GM21360 (cell line): Measurements from ENCODE around the gene USP6.
"Not testable (repeated sequence)": the region's sequence is repeated elsewhere in the genome, so short reads cannot be mapped to it uniquely, and the experiment has no call there.

ENCODE experiments used
- ATAC-seq: cut with Tn5 transposase; IDR thresholded peaks from one replicate; pipeline ENCODE4 v1.9.1; 2021; ENCODE audit warnings: mild to moderate bottlenecking, moderate library complexity; ENCODE audit not compliant: unreplicated experiment

USP6 gene

GRCh38 chr17:5121186-5121841, 5.5 kb downstream of the USP6 start:
- no peak for ATAC-seq

- not testable (repeated sequence) for ATAC-seq
These were observed 6.2 kb downstream of the USP6 start for GRCh38 chr17:5122056-5122455.

DNA sequence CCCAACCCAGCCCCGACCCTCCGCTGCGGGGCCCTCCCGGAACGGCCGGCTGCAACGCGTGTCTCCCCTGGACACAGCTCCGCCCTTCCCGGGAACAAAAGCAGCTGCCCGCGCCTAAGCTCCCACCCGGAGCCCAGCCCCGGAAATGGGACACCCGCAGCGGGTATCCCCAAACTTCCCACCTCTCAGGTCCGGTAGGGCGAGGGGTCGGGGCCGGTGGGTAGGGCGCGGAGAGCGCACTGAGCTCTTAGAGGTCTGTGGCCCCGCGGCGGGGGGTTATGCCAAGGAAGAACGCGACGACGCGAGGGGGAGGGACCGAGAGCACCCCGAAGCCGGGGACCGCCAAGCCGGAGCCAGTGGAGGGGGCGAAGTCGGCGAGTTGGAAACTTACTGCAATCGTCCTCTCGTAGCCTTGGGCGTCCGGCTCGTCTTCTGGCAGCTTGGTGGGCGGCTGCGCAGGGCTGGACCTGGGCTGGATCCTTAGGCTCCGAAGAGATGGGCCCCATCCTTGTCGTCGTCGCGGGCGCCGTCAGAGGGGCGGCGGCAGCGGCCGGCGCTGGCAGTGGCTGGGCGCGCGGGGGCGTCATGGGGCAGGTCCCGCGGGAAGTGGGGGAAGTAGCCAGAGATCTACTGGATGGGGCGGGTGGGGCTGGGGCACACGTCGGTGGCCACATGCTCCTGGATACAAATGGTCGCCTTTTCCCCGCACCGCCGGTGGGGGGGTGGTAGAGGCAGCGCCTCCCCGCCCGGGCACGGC, 6.9 kb downstream of the USP6 start:
- no peak for ATAC-seq

DNA sequence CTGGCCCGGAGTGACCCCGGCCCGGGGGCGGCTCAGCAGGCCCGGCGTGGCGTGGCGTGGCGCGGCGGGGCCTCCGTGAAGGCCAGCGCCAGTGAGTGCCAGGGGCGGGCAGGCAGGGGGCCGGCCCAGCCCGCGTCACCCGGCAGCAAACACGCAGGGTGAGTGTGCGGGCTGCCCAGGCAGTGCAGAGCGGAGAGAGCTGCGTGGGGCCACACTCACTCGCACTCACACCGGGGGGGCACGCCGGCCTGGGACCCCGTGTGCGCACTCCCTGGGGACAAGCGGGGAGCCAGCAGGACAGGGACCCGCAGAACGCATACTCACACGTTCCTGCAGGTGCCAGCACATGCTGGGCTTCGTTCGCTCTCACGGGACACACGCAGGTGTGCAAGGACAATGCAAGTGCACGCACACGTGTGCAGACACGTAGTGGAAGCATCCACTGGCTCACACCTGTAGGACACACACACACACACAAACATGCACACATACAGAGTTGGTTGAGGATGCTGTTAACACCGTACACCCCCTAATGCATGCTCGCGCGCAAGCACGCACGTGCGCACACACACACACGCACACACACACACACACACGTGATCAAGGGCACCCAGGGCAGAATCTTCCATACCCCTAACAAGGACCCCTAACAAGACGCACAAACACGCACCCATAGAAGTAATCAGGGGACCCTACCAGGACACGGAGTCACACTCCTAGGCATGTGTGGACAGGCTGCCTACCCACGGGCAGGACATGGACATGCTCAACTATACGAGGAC, 7.7 kb downstream of the USP6 start:
- no peak for ATAC-seq

- ATAC-seq = not testable (repeated sequence)
These were observed 8.4 kb downstream of the USP6 start for GRCh38 chr17:5124125-5124760.

DNA sequence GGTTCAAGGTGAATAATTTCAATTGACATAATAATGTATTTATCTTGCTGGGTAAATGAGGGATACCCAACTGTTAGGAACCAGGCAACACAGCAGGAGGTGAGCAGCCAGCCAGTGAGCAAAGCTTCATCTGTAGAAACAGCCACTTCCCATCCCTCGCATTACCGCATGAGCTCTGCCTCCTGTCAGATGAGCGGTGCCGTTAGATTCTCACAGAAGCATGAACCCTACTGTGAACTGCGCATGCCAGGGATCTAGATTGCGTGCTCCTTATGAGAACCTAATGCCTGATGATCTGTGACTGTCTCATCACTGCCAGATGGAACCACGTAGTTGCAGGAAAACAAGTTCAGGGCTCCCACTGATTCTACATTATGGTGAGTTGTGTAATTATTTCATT, 9.1 kb downstream of the USP6 start:
- not testable (repeated sequence) for ATAC-seq

- ATAC-seq = no peak
These were observed 11.1 kb downstream of the USP6 start for GRCh38 chr17:5126719-5127488.

DNA sequence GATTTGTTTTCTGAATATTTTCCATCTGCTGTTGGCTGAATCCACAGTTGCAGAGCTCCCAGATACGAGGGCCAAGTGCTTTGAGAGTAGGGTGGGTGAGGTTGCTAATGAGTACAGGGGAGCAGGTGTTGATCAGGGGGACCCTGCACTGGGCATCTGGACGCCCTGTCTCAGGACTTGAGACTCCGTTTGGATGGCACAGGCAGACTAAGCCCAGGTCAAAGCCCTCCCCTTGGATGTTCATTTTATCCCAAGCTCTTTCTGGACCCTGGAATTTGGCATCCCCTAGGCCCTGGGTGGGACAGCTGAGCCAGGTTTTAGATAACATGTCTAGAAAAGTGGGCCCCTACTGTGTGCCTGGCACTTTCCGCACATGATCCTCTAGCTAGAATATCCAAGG, 12.1 kb downstream of the USP6 start:
- ATAC-seq = no peak

GRCh38 chr17:5128387-5128786, 12.6 kb downstream of the USP6 start:
- not testable (repeated sequence) for ATAC-seq

GRCh38 chr17:5128905-5129535, 13.2 kb downstream of the USP6 start:
- no peak for ATAC-seq

DNA sequence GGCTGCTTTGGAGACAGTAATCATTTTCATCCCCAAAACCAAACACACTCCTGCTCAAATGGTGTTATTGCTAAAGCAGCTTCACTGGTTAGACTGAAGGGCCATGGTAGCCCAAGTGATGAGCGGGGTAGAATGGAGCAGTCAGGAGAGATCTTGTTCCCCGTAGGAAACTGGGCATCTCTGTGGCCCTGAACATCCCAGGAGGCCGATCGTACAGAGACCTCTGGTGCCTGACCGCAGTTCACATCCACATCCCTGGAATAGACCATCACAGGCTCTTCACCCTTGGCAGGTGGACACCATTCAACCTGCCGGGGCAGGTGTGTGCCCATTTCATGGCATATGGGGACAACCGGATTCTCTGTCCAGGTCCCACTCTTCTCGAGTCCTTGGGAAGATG, 13.9 kb downstream of the USP6 start:
- ATAC-seq = not testable (repeated sequence)

DNA sequence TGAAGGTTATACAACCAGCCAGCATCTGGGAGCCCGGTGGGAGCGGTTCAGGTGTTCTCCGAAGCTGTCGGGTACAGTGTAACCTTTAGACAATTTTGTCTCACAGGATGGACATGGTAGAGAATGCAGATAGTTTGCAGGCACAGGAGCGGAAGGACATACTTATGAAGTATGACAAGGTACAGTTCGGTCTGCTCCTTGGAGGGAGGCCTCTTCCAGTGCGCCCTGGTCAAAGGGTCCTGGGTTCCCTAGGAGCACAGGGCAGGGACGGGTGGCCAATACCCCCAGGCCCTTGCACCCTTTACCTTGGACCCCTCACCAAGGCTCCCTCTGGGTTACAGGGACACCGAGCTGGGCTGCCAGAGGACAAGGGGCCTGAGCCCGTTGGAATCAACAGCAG, 14.4 kb downstream of the USP6 start:
- not testable (repeated sequence) for ATAC-seq

- ATAC-seq = not testable (repeated sequence)
These were observed 14.9 kb downstream of the USP6 start for GRCh38 chr17:5130687-5131086.

DNA sequence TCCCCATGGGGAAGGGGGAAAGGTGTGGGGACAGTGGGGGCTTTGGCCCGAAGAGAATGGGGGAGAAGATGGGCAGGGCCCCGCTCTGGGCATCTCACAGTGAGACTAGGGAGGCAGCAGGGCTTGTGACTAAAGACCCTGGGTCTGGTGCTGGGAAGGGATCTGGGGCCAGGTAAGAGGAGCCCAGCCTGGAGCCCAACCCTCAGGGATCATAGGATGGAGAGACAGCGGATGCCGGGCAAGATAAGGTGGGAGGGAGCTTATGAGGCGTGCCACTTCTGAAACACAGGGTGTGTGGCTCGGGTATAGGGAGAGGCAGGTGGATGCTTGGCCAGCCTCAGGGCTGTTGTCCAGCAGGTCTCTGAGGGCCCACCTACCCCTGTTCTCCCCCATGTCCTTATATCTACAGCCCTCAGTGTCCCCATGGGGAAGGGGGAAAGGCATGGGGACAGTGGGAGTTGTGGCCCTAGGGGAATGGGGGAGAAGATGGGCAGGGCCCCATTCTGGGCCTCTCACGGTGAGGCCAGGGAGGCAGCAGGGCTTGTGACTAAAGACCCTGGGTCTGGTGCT, 15.4 kb downstream of the USP6 start:
- ATAC-seq = no peak

GRCh38 chr17:5131799-5132502, 16.1 kb downstream of the USP6 start:
- not testable (repeated sequence) for ATAC-seq

GRCh38 chr17:5132503-5133225, 16.8 kb downstream of the USP6 start:
- ATAC-seq = not testable (repeated sequence)

GRCh38 chr17:5133311-5133710, 17.5 kb downstream of the USP6 start:
- ATAC-seq = no peak

GRCh38 chr17:5133961-5134360, 18.1 kb downstream of the USP6 start:
- ATAC-seq = not testable (repeated sequence)
